IMR-90 (cell line): Measurements from ENCODE around the gene OR10H5.

Source experiments
- BHLHE40 ChIP-seq: fragments of 150-350 bp; IDR thresholded peaks from 2 replicates; pipeline ENCODE4 v1.6.1; 2016; ENCODE audit warnings: mild to moderate bottlenecking, low read depth, low read length
- CEBPB ChIP-seq: IDR thresholded peaks from 2 replicates; pipeline ENCODE4 v1.6.1; 2012; ENCODE audit warnings: low read depth, low read length, improper control_type of control experiment
- CHD1 ChIP-seq: IDR thresholded peaks from 2 replicates; pipeline ENCODE4 v1.6.1; 2012; ENCODE audit warnings: low read depth, low read length, improper control_type of control experiment
- CTCF ChIP-seq: conservative IDR thresholded peaks from 2 replicates; pipeline ENCODE4 v1.5.1; 2012; ENCODE audit warnings: mild to moderate bottlenecking, low read depth, low read length, improper control_type of control experiment
- ELK1 ChIP-seq: fragments of 150-350 bp; IDR thresholded peaks from 2 replicates; pipeline ENCODE4 v1.6.1; 2016; ENCODE audit warnings: low read depth, mild to moderate bottlenecking, low read length, moderate library complexity, borderline replicate concordance
- MAFK ChIP-seq: IDR thresholded peaks from 2 replicates; pipeline ENCODE4 v1.6.1; 2012; ENCODE audit warnings: low read depth, low read length, improper control_type of control experiment
- MAZ ChIP-seq: IDR thresholded peaks from 2 replicates; pipeline ENCODE4 v1.6.1; 2012; ENCODE audit warnings: low read depth, mild to moderate bottlenecking, low read length, improper control_type of control experiment, moderate library complexity, borderline replicate concordance
- MXI1 ChIP-seq: IDR thresholded peaks from 2 replicates; pipeline ENCODE4 v1.6.1; 2012; ENCODE audit warnings: low read depth, mild to moderate bottlenecking, low read length, moderate library complexity, borderline replicate concordance
- POLR2A ChIP-seq: IDR thresholded peaks from 2 replicates; pipeline ENCODE4 v1.6.1; 2012; ENCODE audit warnings: mild to moderate bottlenecking, low read depth, low read length
- RAD21 ChIP-seq: IDR thresholded peaks from 2 replicates; pipeline ENCODE4 v1.6.1; 2012; ENCODE audit warnings: low read length, improper control_type of control experiment
- RCOR1 ChIP-seq: IDR thresholded peaks from 2 replicates; pipeline ENCODE4 v1.6.1; 2012; ENCODE audit warnings: mild to moderate bottlenecking, low read length, improper control_type of control experiment; ENCODE audit not compliant: insufficient replicate concordance
- RFX5 ChIP-seq: IDR thresholded peaks from 2 replicates; pipeline ENCODE4 v1.8.0; 2012; ENCODE audit warnings: low read depth, mild to moderate bottlenecking, low read length, moderate library complexity
- SMC3 ChIP-seq: fragments of 150-350 bp; IDR thresholded peaks from 2 replicates; pipeline ENCODE4 v1.6.1; 2016; ENCODE audit warnings: low read depth, mild to moderate bottlenecking, antibody characterized with exemption, low read length, moderate library complexity
- USF2 ChIP-seq: fragments of 150-350 bp; IDR thresholded peaks from 2 replicates; pipeline ENCODE4 v1.6.1; 2017; ENCODE audit warnings: mild to moderate bottlenecking, antibody characterized with exemption, low read length, low read depth

GRCh38 chr19:15850385-15850784, 62.9 kb downstream of the OR10H5 start:
- TF ChIP-seq CEBPB = no peak
- no peak for TF ChIP-seq CTCF
- no peak for TF ChIP-seq SMC3
- no peak for TF ChIP-seq POLR2A
- TF ChIP-seq USF2 = no peak
- TF ChIP-seq RFX5 = no peak
- no peak for TF ChIP-seq RAD21
- TF ChIP-seq MXI1 = no peak
- TF ChIP-seq MAZ = no peak
- no peak for TF ChIP-seq BHLHE40
- TF ChIP-seq CHD1 = no peak
- no peak for TF ChIP-seq RCOR1
- no peak for TF ChIP-seq MAFK
- TF ChIP-seq ELK1 = no peak
